ENCODE results near the gene USP35.

- TF ChIP-seq CTCF (conservative IDR thresholded peaks at IDR 0.05 in 1 of 2, IDR thresholded peaks at IDR 0.05 in 1 of 2; ENCODE audit: extremely low read depth in 1 of 2, insufficient read depth in 1 of 2, low read depth in 1 of 2, low read length in 2 of 2) = no peak
- TF ChIP-seq EZH2 (IDR thresholded peaks at IDR 0.05; ENCODE audit: borderline replicate concordance, low read length) = no peak
These were observed 73.5 kb downstream of the USP35 start for GRCh38 chr11:78262238-78262637.
